K562 (cell line): ENCODE data around the gene SPDEF. TPM values are rescaled to one million over a fixed set of nuclear protein-coding genes. Genes with fewer than 3 reads are reported as not detected.
A peak's percentile ranks its signal among the peaks of the same experiment; 100 is the strongest.

ENCODE experiments used
- ASH1L ChIP-seq: fragments of 450-650 bp; IDR thresholded peaks from 2 replicates; pipeline ENCODE4 v1.6.1; 2018; ENCODE audit warnings: borderline replicate concordance, mild to moderate bottlenecking, low read depth; ENCODE audit not compliant: partially characterized antibody
- HDAC2 ChIP-seq: fragments of 450-650 bp; IDR thresholded peaks from 2 replicates; pipeline ENCODE4 v1.6.1; 2016; ENCODE audit warnings: mild to moderate bottlenecking
- HNRNPUL1 ChIP-seq: fragments of 200-400 bp; formaldehyde crosslinking; IDR thresholded peaks from 2 replicates; pipeline ENCODE4 v1.6.1; 2017; ENCODE audit warnings: low read length
- MAFK ChIP-seq: IDR thresholded peaks from 2 replicates; pipeline ENCODE4 v1.6.1; 2011; ENCODE audit warnings: low read length, improper control_type of control experiment
- MAX ChIP-seq: sonication (generic); formaldehyde crosslinking; IDR thresholded peaks from 2 replicates; pipeline ENCODE4 v1.9.0; 2022; ENCODE audit warnings: mild to moderate bottlenecking, missing genetic modification reagents
- MED1 ChIP-seq: sonication (generic); formaldehyde crosslinking; IDR thresholded peaks from 2 replicates; pipeline ENCODE4 v1.8.1; 2023; ENCODE audit warnings: missing genetic modification reagents, borderline replicate concordance
- NCOA6 ChIP-seq: fragments of 450-650 bp; IDR thresholded peaks from 2 replicates; pipeline ENCODE4 v1.6.1; 2017; ENCODE audit warnings: mild to moderate bottlenecking
- PML ChIP-seq: IDR thresholded peaks from 2 replicates; pipeline ENCODE4 v1.6.1; 2012; ENCODE audit warnings: low read length, inconsistent platforms
- RB1 ChIP-seq: fragments of 450-650 bp; IDR thresholded peaks from 2 replicates; pipeline ENCODE4 v1.6.1; 2017; ENCODE audit warnings: low read depth, mild to moderate bottlenecking
- RNF219 ChIP-seq: fragments of 250-450 bp; sonication (Bioruptor Pico); IDR thresholded peaks from 2 replicates; pipeline ENCODE4 v1.5.0; 2022; ENCODE audit warnings: mild to moderate bottlenecking
- SMAD3 ChIP-seq: fragments of 450-650 bp; formaldehyde crosslinking; conservative IDR thresholded peaks from 2 replicates; pipeline ENCODE4 v1.4.0; 2020; ENCODE audit warnings: mild to moderate bottlenecking
- SMARCB1 ChIP-seq: IDR thresholded peaks from 2 replicates; pipeline ENCODE4 v1.6.1; 2011; ENCODE audit warnings: improper control_type of control experiment, low read depth; ENCODE audit not compliant: insufficient read length
- TCF15 ChIP-seq: fragments of 250-450 bp; sonication (Bioruptor Pico); IDR thresholded peaks from 2 replicates; pipeline ENCODE4 v1.8.0; 2022; ENCODE audit warnings: moderate library complexity, mild to moderate bottlenecking, inconsistent platforms
- UBTF ChIP-seq, 2 experiments: IDR thresholded peaks; 2 replicates each; pipeline ENCODE4 v1.6.1; 2012; ENCODE audit warnings: improper control_type of control experiment in 2 of 2, low read depth in 2 of 2, low read length in 2 of 2, borderline replicate concordance in 1 of 2
- ZBTB34 ChIP-seq: fragments of 250-450 bp; sonication (Bioruptor Pico); IDR thresholded peaks from 2 replicates; pipeline ENCODE4 v1.8.0; 2021; ENCODE audit warnings: mild to moderate bottlenecking, moderate library complexity
- ZC3H8 ChIP-seq: fragments of 450-650 bp; IDR thresholded peaks from 2 replicates; pipeline ENCODE4 v1.6.1; 2017
- ZFP91 ChIP-seq: sonication (generic); formaldehyde crosslinking; IDR thresholded peaks from 2 replicates; pipeline ENCODE4 v1.8.0; 2022; ENCODE audit warnings: mild to moderate bottlenecking, missing genetic modification reagents
- ZNF175 ChIP-seq: fragments of 200-800 bp; sonication (Bioruptor generic); IDR thresholded peaks from 2 replicates; pipeline ENCODE4 v1.6.1; 2016; ENCODE audit warnings: low read depth, mild to moderate bottlenecking, missing genetic modification characterization, missing compliant biosample characterization
- ZNF184 ChIP-seq: sonication (generic); formaldehyde crosslinking; IDR thresholded peaks from 2 replicates; pipeline ENCODE4 v1.5.0; 2020; ENCODE audit warnings: missing genetic modification reagents
- ZNF316 ChIP-seq: fragments of 450-650 bp; IDR thresholded peaks from 2 replicates; pipeline ENCODE4 v1.6.1; 2016
- ZNF431 ChIP-seq: sonication (generic); formaldehyde crosslinking; IDR thresholded peaks from 2 replicates; pipeline ENCODE4 v1.8.0; 2022; ENCODE audit warnings: mild to moderate bottlenecking, missing genetic modification reagents
- ZNF511 ChIP-seq: sonication (generic); formaldehyde crosslinking; IDR thresholded peaks from 2 replicates; pipeline ENCODE4 v1.8.0; 2022; ENCODE audit warnings: mild to moderate bottlenecking, missing genetic modification reagents
- polyA plus RNA-seq, 8 experiments: library from polyadenylated mRNA; depleted of rRNA in 4 of 8; stranded (reverse) in 5 of 8; unstranded in 3 of 8; fragments of >200 nt; fragmentation: Nextera tagmentation in 2 of 8; fragmentation: Illumina TruSeq in 1 of 8; extraction: Ambion mirVana in 2 of 8; extraction: Trizol in 1 of 8; gene quantifications; 2 replicates each; pipeline versions ENCODE4 v1.2.1 to v1.2.3, GENCODE V29; 2011 to 2014; ENCODE audit warnings: inconsistent platforms in 1 of 8, missing spikeins in 1 of 8
- total RNA-seq, 7 experiments: library from RNA; depleted of rRNA in 6 of 7; stranded (reverse); fragments of >200 nt in 6 of 7; fragmentation: Illumina TruSeq in 2 of 7; extraction: Trizol in 2 of 7; gene quantifications; 2 replicates each; pipeline versions ENCODE4 v1.2.1 to v1.2.3, GENCODE V29; 2011 to 2021; ENCODE audit warnings: low replicate concordance in 1 of 7

The SPDEF gene
- total and polyA plus RNA-seq, 9 of the 15 experiments (the other 6 are each of a cell fraction or from before 2014, with no cell fraction given) = 0.04 to 0.12 (median 0.11) TPM; not detected in 5

GRCh38 chr6:34491091-34491430 lies 65.1 kb downstream of the SPDEF start (continued):
- TF ChIP-seq UBTF (IDR thresholded peaks at IDR 0.05; ENCODE audit: borderline replicate concordance in 1 of 2, low read depth in 2 of 2, low read length in 2 of 2) (no peak), ZNF431 (peak; percentile 24; the same call in 1 of the 2 replicates), PML (no peak), ZNF316 (peak; percentile 87), NCOA6 (no peak), HNRNPUL1 (no peak), MAX (CRISPR knock-in tag) (peak; percentile 81), ZNF184 (CRISPR knock-in tag) (no peak), SMARCB1 (no peak), MAFK (peak; percentile 66; the same call in 1 of the 2 replicates), SMAD3 (CRISPR knock-in tag) (no peak), TCF15 (CRISPR knock-in tag) (no peak), ASH1L (peak; percentile 41), ZNF175 (CRISPR knock-in tag) (no peak), HDAC2 (peak; percentile 13; the same call in 1 of the 2 replicates), RNF219 (CRISPR knock-in tag) (no peak), ZBTB34 (CRISPR knock-in tag) (no peak), ZNF511 (peak; percentile 88), MED1 (CRISPR knock-in tag) (no peak), RB1 (no peak), ZFP91 (CRISPR knock-in tag) (no peak), ZC3H8 (no peak)
